Panc1 (cell line): ENCODE measurements around the gene UQCC2. TPM values are rescaled to one million over a fixed set of nuclear protein-coding genes. Genes with fewer than 3 reads are reported as not detected.
A peak's percentile ranks its signal among the peaks of the same experiment; 100 is the strongest.

Experiments
- ATAC-seq: fragments of 200-7000 bp; cut with Tn5 transposase; 2 replicates; pipeline ENCODE4 v1.9.1; 2020; ENCODE audit warnings: mild to moderate bottlenecking, moderate library complexity
- BruUV-seq: library from RNA; stranded (reverse); fragments of 400-500 nt; replicated peaks from 2 replicates; lab custom pipeline; 2021; lab: Mats Ljungman, UMichigan
- CTCF ChIA-PET: fragments of 300-600 bp; sonication (Branson Sonifier 250); formaldehyde crosslinking; loops from one replicate; lab custom pipeline; 2022; ENCODE audit warnings: antibody characterized with exemption; lab: Charles Lee
- POLR2A ChIA-PET: fragments of 300-600 bp; sonication (Branson Sonifier 250); formaldehyde crosslinking; loops from one replicate; lab custom pipeline; 2022; ENCODE audit warnings: antibody characterized with exemption; lab: Charles Lee
- DNase-seq: peaks from one replicate; pipeline ENCODE4 v3.0.0-alpha.2; 2010; ENCODE audit warnings: low read depth, low spot score
- H3K27ac ChIP-seq: 2 replicates; pipeline ENCODE4 v1.5.1; 2011; ENCODE audit warnings: mild to moderate bottlenecking, low read length, inconsistent platforms
- H3K27me3 ChIP-seq: fragments of 200-500 bp; sonication (Bioruptor generic); 2 replicates; pipeline ENCODE4 v1.6.0; 2014; ENCODE audit warnings: low read length, inconsistent platforms; ENCODE audit not compliant: control insufficient read depth, insufficient read depth
- H3K36me3 ChIP-seq: fragments of 200-500 bp; sonication (Bioruptor generic); 2 replicates; pipeline ENCODE4 v1.5.1; 2014; ENCODE audit warnings: inconsistent platforms, mild to moderate bottlenecking, low read length, moderate library complexity; ENCODE audit not compliant: control insufficient read depth, insufficient read depth
- H3K4me1 ChIP-seq: 2 replicates; pipeline ENCODE4 v1.5.1; 2011; ENCODE audit warnings: inconsistent platforms, mild to moderate bottlenecking, low read length, moderate library complexity; ENCODE audit not compliant: control insufficient read depth, insufficient read depth
- H3K4me3 ChIP-seq, 2 experiments: 2 replicates each; pipeline ENCODE4 v1.5.1; 2011 to 2012; ENCODE audit warnings: low read depth in 2 of 2, low read length in 2 of 2, mild to moderate bottlenecking in 2 of 2, inconsistent platforms in 1 of 2, moderate library complexity in 1 of 2
- H3K9me3 ChIP-seq: fragments of 200-500 bp; sonication (Bioruptor generic); 2 replicates; pipeline ENCODE4 v1.5.1; 2014; ENCODE audit warnings: low read depth, mild to moderate bottlenecking, inconsistent platforms, low read length, moderate library complexity; ENCODE audit not compliant: control insufficient read depth, insufficient read depth
- POLR2AphosphoS5 ChIP-seq: IDR thresholded peaks from 2 replicates; pipeline ENCODE4 v1.6.1; 2012; ENCODE audit warnings: mild to moderate bottlenecking, low read depth, low read length, moderate library complexity
- REST ChIP-seq, 2 experiments: IDR thresholded peaks; 2 replicates each; pipeline ENCODE4 v1.6.1; 2011 to 2012; ENCODE audit warnings: low read depth in 2 of 2, control low read depth in 1 of 2, low read length in 1 of 2, mild to moderate bottlenecking in 1 of 2, moderate library complexity in 1 of 2; ENCODE audit not compliant: insufficient read depth in 1 of 2
- SIN3A ChIP-seq: IDR thresholded peaks from 2 replicates; pipeline ENCODE4 v1.6.1; 2012; ENCODE audit warnings: low read depth, mild to moderate bottlenecking, low read length, moderate library complexity, borderline replicate concordance; ENCODE audit not compliant: insufficient read depth
- TCF7L2 ChIP-seq: IDR thresholded peaks from 2 replicates; pipeline ENCODE4 v1.6.1; 2011; ENCODE audit warnings: mild to moderate bottlenecking, low read depth, low read length, inconsistent platforms
- in situ Hi-C: cut with HindIII; loops from 2 replicates; pipeline ENCODE4 v1.10.0; 2016; ENCODE audit warnings: low sequenced_read_pairs, low pct_unique_long_range_greater_than_20kb
- intact Hi-C: fragments of 100-400 bp; cut with micrococcal nuclease; formaldehyde crosslinking; loops from one replicate; pipeline ENCODE4 v1.10.0; 2022; ENCODE audit not compliant: unreplicated experiment
- total RNA-seq: library from RNA; stranded (reverse); gene quantifications from one replicate; pipeline ENCODE4 v1.2.1, GENCODE V29; 2021; ENCODE audit not compliant: unreplicated experiment
- TF ChIP-seq, protein P1 (sequence below): fragments of 450-650 bp; IDR thresholded peaks from 2 replicates; pipeline ENCODE4 v1.5.1; 2017; ENCODE audit warnings: mild to moderate bottlenecking

The UQCC2 gene
- total RNA-seq, 1 experiment from 2014 or later: 135 TPM

DNA sequence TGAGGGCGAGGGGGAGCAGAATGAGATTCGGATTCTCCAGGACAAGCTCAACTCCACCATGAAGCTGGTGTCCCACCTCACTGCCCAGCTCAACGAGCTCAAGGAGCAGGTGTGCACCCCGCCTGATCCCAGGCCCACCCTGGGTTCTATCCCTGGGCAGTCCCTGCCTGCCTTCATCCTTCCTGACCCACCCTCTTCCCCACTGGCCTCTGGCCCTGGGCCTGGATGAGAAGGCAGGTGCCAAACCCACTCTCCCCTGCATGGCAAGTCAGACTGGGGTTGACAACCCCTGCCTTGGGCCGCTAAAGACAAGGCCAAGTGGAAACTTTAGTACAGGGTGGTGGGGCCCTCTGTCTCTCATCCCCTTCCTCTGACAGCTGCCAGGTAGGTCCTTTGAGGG lies 16.5 kb downstream of the UQCC2 start:
- BruUV-seq: no TSS peak
- in situ Hi-C loops (no loop called here), intact Hi-C loops (no loop called here)
- Histone ChIP-seq H3K4me3 (no peak overlapping the region), H3K27ac (peak overlapping the region; percentile 65), H3K9me3 (no peaks in the 10 kb centered on the region), H3K27me3 (no peaks in the 10 kb centered on the region), H3K4me1 (peaks cover 44% of the 10 kb centered on the region), H3K36me3 (peaks cover 7% of the 10 kb centered on the region; the same call in 1 of the 2 replicates)
- ATAC-seq (peak; percentile 4; the same call in 1 of the 2 replicates), DNase-seq (no peak)
- ChIA-PET POLR2A (no interaction called here), CTCF (interaction anchor here (0.5 kb wide), 1 partner anchor 125 kb away, joined by 3 read pairs; no protein-coding TSS in a partner anchor)
- no peak for TF ChIP-seq POLR2AphosphoS5
- no peak for TF ChIP-seq REST (IDR thresholded peaks at IDR 0.05; ENCODE audit: insufficient read depth in 1 of 2, low read depth in 2 of 2, low read length in 1 of 2)
- TF ChIP-seq, protein P1, sequence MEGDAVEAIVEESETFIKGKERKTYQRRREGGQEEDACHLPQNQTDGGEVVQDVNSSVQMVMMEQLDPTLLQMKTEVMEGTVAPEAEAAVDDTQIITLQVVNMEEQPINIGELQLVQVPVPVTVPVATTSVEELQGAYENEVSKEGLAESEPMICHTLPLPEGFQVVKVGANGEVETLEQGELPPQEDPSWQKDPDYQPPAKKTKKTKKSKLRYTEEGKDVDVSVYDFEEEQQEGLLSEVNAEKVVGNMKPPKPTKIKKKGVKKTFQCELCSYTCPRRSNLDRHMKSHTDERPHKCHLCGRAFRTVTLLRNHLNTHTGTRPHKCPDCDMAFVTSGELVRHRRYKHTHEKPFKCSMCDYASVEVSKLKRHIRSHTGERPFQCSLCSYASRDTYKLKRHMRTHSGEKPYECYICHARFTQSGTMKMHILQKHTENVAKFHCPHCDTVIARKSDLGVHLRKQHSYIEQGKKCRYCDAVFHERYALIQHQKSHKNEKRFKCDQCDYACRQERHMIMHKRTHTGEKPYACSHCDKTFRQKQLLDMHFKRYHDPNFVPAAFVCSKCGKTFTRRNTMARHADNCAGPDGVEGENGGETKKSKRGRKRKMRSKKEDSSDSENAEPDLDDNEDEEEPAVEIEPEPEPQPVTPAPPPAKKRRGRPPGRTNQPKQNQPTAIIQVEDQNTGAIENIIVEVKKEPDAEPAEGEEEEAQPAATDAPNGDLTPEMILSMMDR: no peak

DNA sequence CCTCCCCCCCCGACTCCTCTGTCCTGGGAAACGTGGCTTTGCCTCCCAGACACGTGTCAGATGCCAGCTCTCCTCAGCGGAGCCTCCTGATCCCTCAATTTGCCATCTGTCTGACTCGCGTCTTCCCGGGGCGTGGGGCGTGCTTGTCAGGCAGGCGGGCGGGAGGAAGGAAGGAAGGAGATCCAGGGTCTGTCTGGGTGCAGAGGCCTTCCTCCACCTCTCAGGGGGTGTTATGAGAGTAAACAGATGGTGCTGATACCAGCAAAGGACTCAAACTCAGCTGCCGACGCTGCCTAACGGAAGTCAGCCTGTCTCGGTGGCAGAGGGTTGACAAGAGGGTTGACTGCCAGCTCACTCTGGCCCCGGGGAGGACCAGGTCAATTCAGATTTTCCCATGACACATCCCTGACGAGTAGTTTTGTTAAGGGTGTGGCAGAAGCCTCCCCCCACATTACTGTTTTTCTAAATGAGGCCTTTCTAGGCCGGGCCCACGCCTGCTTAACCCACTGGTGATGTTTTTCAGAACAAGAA lies 17.0 kb downstream of the UQCC2 start:
- TF ChIP-seq, protein P1: no peak
- TF ChIP-seq REST (IDR thresholded peaks at IDR 0.05; ENCODE audit: insufficient read depth in 1 of 2, low read depth in 2 of 2, low read length in 1 of 2): no peak
- TF ChIP-seq POLR2AphosphoS5: 0 out of 2 replicates have a peak, but pooled peaks have one; percentile 48
- TF ChIP-seq TCF7L2: no peak
- no peak for TF ChIP-seq SIN3A
- ChIA-PET POLR2A (no interaction called here), CTCF (interaction anchor here (0.5 kb wide), 1 partner anchor 126 kb away, joined by 3 read pairs; no protein-coding TSS in a partner anchor)
- no TSS peak for BruUV-seq
- H3K9me3 ChIP-seq: no peaks in the 10 kb centered on the region
- no peak overlapping the region for H3K4me3 ChIP-seq
- H3K27me3 ChIP-seq: no peaks in the 10 kb centered on the region
- in situ Hi-C loops (no loop called here), intact Hi-C loops (no loop called here)
- peaks cover 44% of the 10 kb centered on the region for H3K4me1 ChIP-seq
- DNase-seq (peak; percentile 72), ATAC-seq (peak; percentile 69)
- peak overlapping the region; percentile 65 for H3K27ac ChIP-seq
- H3K36me3 ChIP-seq: peaks cover 8% of the 10 kb centered on the region; the same call in 1 of the 2 replicates
